Right atrium auricular region (tissue), 2 donors: Measurements from ENCODE around the gene SLC4A1. TPM values are rescaled to one million over a fixed set of nuclear protein-coding genes. Genes with fewer than 3 reads are reported as not detected.

Source experiments
- DNase-seq: peaks from one replicate; pipeline ENCODE4 v3.0.0-alpha.2; 2019; ENCODE audit warnings: low spot score
- H3K27ac ChIP-seq, 2 donors: fragments of 200-600 bp; sonication (generic); 1 replicate in 1 of 2; 2 replicates in 1 of 2; pipeline ENCODE4 v1.5.1; 2016 to 2019
- H3K27me3 ChIP-seq, 2 donors: fragments of 200-600 bp; sonication (generic); one replicate each; pipeline versions ENCODE4 v1.5.1 to v1.6.0; 2017 to 2019
- H3K36me3 ChIP-seq: fragments of 200-600 bp; sonication (generic); one replicate; pipeline ENCODE4 v1.5.1; 2016
- H3K4me1 ChIP-seq, 2 donors: fragments of 200-600 bp; sonication (generic); one replicate each; pipeline versions ENCODE4 v1.5.1 to v1.6.0; 2017 to 2019
- H3K4me3 ChIP-seq, 2 donors: fragments of 200-600 bp; sonication (generic); 1 replicate in 1 of 2; 2 replicates in 1 of 2; pipeline ENCODE4 v1.5.1; 2017 to 2019; ENCODE audit warnings: mild to moderate bottlenecking in 1 of 2, moderate library complexity in 1 of 2
- H3K9me3 ChIP-seq, 2 donors: fragments of 200-600 bp; sonication (generic); one replicate each; pipeline ENCODE4 v1.5.1; 2019
- CTCF ChIP-seq, 2 donors: fragments of 200-600 bp; sonication (generic); IDR thresholded peaks; one replicate each; pipeline ENCODE4 v1.5.1; 2019; ENCODE audit warnings: antibody characterized with exemption in 2 of 2
- total RNA-seq, 2 donors: library from RNA; depleted of rRNA; stranded (reverse); fragments of >200 nt; gene quantifications; one replicate each; pipeline ENCODE4 v1.1.0, GENCODE V29; 2016

The SLC4A1 gene
- total RNA-seq, 2 donors from 2014 or later, result 0.47 to 1.1 TPM

GRCh38 chr17:44277976-44278375 is 10.0 kb upstream of the SLC4A1 start:
- no peaks in the 10 kb centered on the region for H3K36me3 ChIP-seq
- no peak for DNase-seq
- peaks cover 0 to 18% of the 10 kb centered on the region in 2 donors for H3K4me1 ChIP-seq
- no peak for TF ChIP-seq CTCF (IDR thresholded peaks at IDR 0.05)
- no peak overlapping the region for H3K4me3 ChIP-seq
- no peaks in the 10 kb centered on the region for H3K27me3 ChIP-seq
- H3K9me3 ChIP-seq, result no peaks in the 10 kb centered on the region
- no peak overlapping the region for H3K27ac ChIP-seq

- peaks cover 0 to 10% of the 10 kb centered on the region in 2 donors for H3K4me1 ChIP-seq
- H3K27ac ChIP-seq, result no peak overlapping the region
- H3K27me3 ChIP-seq, result no peaks in the 10 kb centered on the region
- no peak for DNase-seq
- H3K4me3 ChIP-seq, result no peak overlapping the region
- no peaks in the 10 kb centered on the region for H3K36me3 ChIP-seq
- no peaks in the 10 kb centered on the region for H3K9me3 ChIP-seq
- TF ChIP-seq CTCF (IDR thresholded peaks at IDR 0.05), result no peak
Measured at GRCh38 chr17:44273607-44274006, 5.7 kb upstream of the SLC4A1 start.

GRCh38 chr17:44272954-44273353 is 5.0 kb upstream of the SLC4A1 start:
- Histone ChIP-seq H3K27me3 (no peaks in the 10 kb centered on the region), H3K4me1 (peaks cover 0 to 10% of the 10 kb centered on the region in 2 donors), H3K36me3 (no peaks in the 10 kb centered on the region), H3K4me3 (no peak overlapping the region), H3K27ac (no peak overlapping the region), H3K9me3 (no peaks in the 10 kb centered on the region)
- DNase-seq, result no peak
- TF ChIP-seq CTCF (IDR thresholded peaks at IDR 0.05), result no peak

GRCh38 chr17:44272321-44272951 is 4.5 kb upstream of the SLC4A1 start:
- Histone ChIP-seq H3K4me3 (no peak overlapping the region), H3K27ac (no peak overlapping the region), H3K27me3 (no peaks in the 10 kb centered on the region), H3K9me3 (no peaks in the 10 kb centered on the region), H3K36me3 (no peaks in the 10 kb centered on the region), H3K4me1 (peaks cover 0 to 10% of the 10 kb centered on the region in 2 donors)
- no peak for DNase-seq
- no peak for TF ChIP-seq CTCF (IDR thresholded peaks at IDR 0.05)

- no peaks in the 10 kb centered on the region for H3K27me3 ChIP-seq
- TF ChIP-seq CTCF (IDR thresholded peaks at IDR 0.05), result no peak
- H3K4me1 ChIP-seq, result peaks cover 0 to 10% of the 10 kb centered on the region in 2 donors
- no peak for DNase-seq
- no peaks in the 10 kb centered on the region for H3K36me3 ChIP-seq
- H3K27ac ChIP-seq, result no peak overlapping the region
- no peaks in the 10 kb centered on the region for H3K9me3 ChIP-seq
- no peak overlapping the region for H3K4me3 ChIP-seq
Measured at GRCh38 chr17:44269535-44270240, 1.8 kb upstream of the SLC4A1 start.
